Small intestine (tissue), 7 donors: ENCODE data around the gene SP3. TPM values are rescaled to one million over a fixed set of nuclear protein-coding genes. Genes with fewer than 3 reads are reported as not detected.
A peak's percentile ranks its signal among the peaks of the same experiment; 100 is the strongest.

Source experiments
- DNase-seq, 2 donors: peaks; one replicate each; pipeline versions ENCODE4 v3.0.0 to v3.0.0-alpha.2; 2013
- FAIRE-seq: peaks from 2 replicates; lab custom pipeline; 2012; peaks lifted over from hg19 to GRCh38; lab: Jason Lieb, UNC
- H3K27ac ChIP-seq, 3 donors: one replicate each; pipeline ENCODE4 v1.5.1; 2013; ENCODE audit warnings: low read length in 2 of 3, mild to moderate bottlenecking in 2 of 3, control low read depth in 1 of 3, inconsistent platforms in 1 of 3, low read depth in 1 of 3, moderate library complexity in 1 of 3
- H3K27me3 ChIP-seq, 3 donors: one replicate each; pipeline ENCODE4 v1.6.1; 2013; ENCODE audit warnings: low read length in 3 of 3, inconsistent platforms in 1 of 3; ENCODE audit not compliant: control insufficient read depth in 3 of 3, insufficient read depth in 3 of 3
- H3K36me3 ChIP-seq, 3 donors: one replicate each; pipeline ENCODE4 v1.6.1; 2013; ENCODE audit warnings: low read length in 3 of 3, inconsistent platforms in 1 of 3, low read depth in 1 of 3, mild to moderate bottlenecking in 1 of 3, moderate library complexity in 1 of 3; ENCODE audit not compliant: control insufficient read depth in 3 of 3, insufficient read depth in 2 of 3
- H3K4me1 ChIP-seq, 3 donors: one replicate each; pipeline ENCODE4 v1.6.1; 2013; ENCODE audit warnings: low read length in 2 of 3, inconsistent platforms in 1 of 3, low read depth in 1 of 3, mild to moderate bottlenecking in 1 of 3, moderate library complexity in 1 of 3; ENCODE audit not compliant: control insufficient read depth in 3 of 3, insufficient read depth in 2 of 3
- H3K4me3 ChIP-seq, 3 donors: one replicate each; pipeline ENCODE4 v1.5.1; 2013; ENCODE audit warnings: low read length in 3 of 3, control low read depth in 1 of 3, inconsistent platforms in 1 of 3, low read depth in 1 of 3, mild to moderate bottlenecking in 1 of 3, moderate library complexity in 1 of 3
- H3K9me3 ChIP-seq, 2 donors: one replicate each; pipeline ENCODE4 v1.6.1; 2013; ENCODE audit warnings: low read depth in 1 of 2, low read length in 1 of 2; ENCODE audit not compliant: control insufficient read depth in 2 of 2, insufficient read depth in 1 of 2
- WGBS, 3 donors: extraction: QIAGEN DNeasy Blood & Tissue Kit; methylation state at CpG; one replicate each; pipeline ENCODE4 v1.1.7; 2013; 5-methylcytosine and 5-hydroxymethylcytosine counted together
- polyA plus RNA-seq, 4 donors: library from polyadenylated mRNA; stranded (reverse) in 3 of 4; unstranded in 1 of 4; fragments of 200-250 nt in 3 of 4; fragments of 120-200 nt in 1 of 4; gene quantifications; one replicate each; pipeline versions ENCODE4 v1.2.1 to v1.2.3, GENCODE V29; 2013
- donor health status: healthy with polysubstance abuse.
- donor health status: control.
- donor health status: control.
- donor health status: Bipolar disorder and iron deficiency.
- donor health status: healthy.

SP3 gene
- polyA plus RNA-seq, 4 donors, result 15.0 to 79.8 (median 19.1) TPM

GRCh38 chr2:173991856-173992588 is 26.8 kb upstream of the SP3 start:
- Histone ChIP-seq H3K9me3 (no peaks in the 10 kb centered on the region), H3K36me3 (no peaks in the 10 kb centered on the region), H3K27ac (peak overlapping the region in 1 of 3 donors; percentile 66), H3K4me3 (no peak overlapping the region), H3K27me3 (no peaks in the 10 kb centered on the region), H3K4me1 (peaks cover 0 to 3% (median 2%) of the 10 kb centered on the region in 3 donors)
- no peak for FAIRE-seq
- 68 to 91% (median 79%) methylated on average over 5 of the region's 5 CpGs for WGBS, 3 donors
- no peak for DNase-seq

GRCh38 chr2:173990970-173991819 is 26.0 kb upstream of the SP3 start:
- WGBS, 3 donors, result 28 to 41% (median 32%) methylated on average over 13 of the region's 13 CpGs
- FAIRE-seq, result no peak
- peak in 1 of 2 donors; percentile 28 for DNase-seq
- peaks cover 2 to 7% (median 5%) of the 10 kb centered on the region in 3 donors for H3K4me1 ChIP-seq
- H3K27me3 ChIP-seq, result no peaks in the 10 kb centered on the region
- no peaks in the 10 kb centered on the region for H3K36me3 ChIP-seq
- no peaks in the 10 kb centered on the region for H3K9me3 ChIP-seq
- no peak overlapping the region for H3K4me3 ChIP-seq
- peak overlapping the region in 1 of 3 donors; percentile 66 for H3K27ac ChIP-seq

- FAIRE-seq, result no peak
- peaks cover 4 to 15% (median 11%) of the 10 kb centered on the region in 3 donors for H3K4me1 ChIP-seq
- H3K9me3 ChIP-seq, result no peaks in the 10 kb centered on the region
- no peak overlapping the region for H3K4me3 ChIP-seq
- no peaks in the 10 kb centered on the region for H3K27me3 ChIP-seq
- H3K27ac ChIP-seq, result peak overlapping the region in 1 of 3 donors; percentile 66
- no peaks in the 10 kb centered on the region for H3K36me3 ChIP-seq
- WGBS, 3 donors, result 58 to 82% (median 82%) methylated on average over 6 of the region's 6 CpGs
- no peak for DNase-seq
Measured at GRCh38 chr2:173990245-173990644, 25.1 kb upstream of the SP3 start.

- H3K27me3 ChIP-seq, result no peaks in the 10 kb centered on the region
- FAIRE-seq (no peak), DNase-seq (no peak)
- no peak overlapping the region for H3K4me3 ChIP-seq
- peaks cover 4 to 19% (median 11%) of the 10 kb centered on the region in 3 donors for H3K4me1 ChIP-seq
- 68 to 100% (median 90%) methylated on average over 1 of the region's 1 CpG for WGBS, 3 donors
- H3K27ac ChIP-seq, result peak overlapping the region in 1 of 3 donors; percentile 64
- no peaks in the 10 kb centered on the region for H3K9me3 ChIP-seq
- no peaks in the 10 kb centered on the region for H3K36me3 ChIP-seq
Measured at GRCh38 chr2:173989884-173990215, 24.7 kb upstream of the SP3 start.

- H3K4me1 ChIP-seq, result peaks cover 4 to 21% (median 11%) of the 10 kb centered on the region in 3 donors
- DNase-seq, result no peak
- no peaks in the 10 kb centered on the region for H3K36me3 ChIP-seq
- FAIRE-seq, result no peak
- no peak overlapping the region for H3K4me3 ChIP-seq
- WGBS, 3 donors, result 69 to 85% (median 74%) methylated on average over 7 of the region's 7 CpGs
- H3K9me3 ChIP-seq, result no peaks in the 10 kb centered on the region
- no peaks in the 10 kb centered on the region for H3K27me3 ChIP-seq
- H3K27ac ChIP-seq, result peak overlapping the region in 1 of 3 donors; percentile 64
Measured at GRCh38 chr2:173989160-173989883, 24.1 kb upstream of the SP3 start.

- Histone ChIP-seq H3K4me1 (peaks cover 4 to 21% (median 8%) of the 10 kb centered on the region in 3 donors), H3K36me3 (no peaks in the 10 kb centered on the region), H3K4me3 (no peak overlapping the region), H3K9me3 (no peaks in the 10 kb centered on the region), H3K27me3 (no peaks in the 10 kb centered on the region), H3K27ac (peak overlapping the region in 1 of 3 donors; percentile 3)
- DNase-seq, result no peak
- no peak for FAIRE-seq
- 58 to 81% (median 81%) methylated on average over 2 of the region's 2 CpGs for WGBS, 3 donors
Measured at GRCh38 chr2:173986805-173987204, 21.6 kb upstream of the SP3 start.

- H3K4me1 ChIP-seq, result peaks cover 4 to 21% (median 8%) of the 10 kb centered on the region in 3 donors
- H3K36me3 ChIP-seq, result no peaks in the 10 kb centered on the region
- H3K27ac ChIP-seq, result no peak overlapping the region
- no peak overlapping the region for H3K4me3 ChIP-seq
- 16 to 48% (median 28%) methylated on average over 1 of the region's 1 CpG for WGBS, 3 donors
- no peaks in the 10 kb centered on the region for H3K27me3 ChIP-seq
- no peaks in the 10 kb centered on the region for H3K9me3 ChIP-seq
- no peak for FAIRE-seq
- peak; percentile 33 to 81 for DNase-seq
Measured at GRCh38 chr2:173985605-173985992, 20.4 kb upstream of the SP3 start.
